ENCODE measurements around the gene TIMM10B. TPM values are rescaled to one million over a fixed set of nuclear protein-coding genes. Genes with fewer than 3 reads are reported as not detected.

The TIMM10B gene
- total RNA-seq, 1 donor from 2014 or later = 35.9 TPM

- DNase-seq (ENCODE audit: low spot score) = no peak
These were observed 11.7 kb upstream of the TIMM10B start for GRCh38 chr11:6469599-6469998.

- no peak for DNase-seq (ENCODE audit: low spot score)
These were observed 8.4 kb upstream of the TIMM10B start for GRCh38 chr11:6472934-6473333.

GRCh38 chr11:6473451-6474412, 7.6 kb upstream of the TIMM10B start, which contains the start of gene TRIM3:
Gene TRIM3 (minus strand): TSS chr11:6473941. CDS start chr11:6465695, 8,246 bp downstream.
- DNase-seq (ENCODE audit: low spot score) = peak; percentile 95

GRCh38 chr11:6474413-6474792, 6.9 kb upstream of the TIMM10B start:
- DNase-seq (ENCODE audit: low spot score) = no peak

GRCh38 chr11:6474806-6475500, 6.3 kb upstream of the TIMM10B start:
- no peak for DNase-seq (ENCODE audit: low spot score)

GRCh38 chr11:6475936-6476335, 5.4 kb upstream of the TIMM10B start:
- DNase-seq (ENCODE audit: low spot score) = no peak

GRCh38 chr11:6476571-6476970, 4.7 kb upstream of the TIMM10B start:
- no peak for DNase-seq (ENCODE audit: low spot score)

- DNase-seq (ENCODE audit: low spot score) = no peak
These were observed 894 bp upstream of the TIMM10B start for GRCh38 chr11:6480299-6480914.

GRCh38 chr11:6481924-6482275, 599 bp downstream of the TIMM10B start:
- DNase-seq (ENCODE audit: low spot score) = no peak

- DNase-seq (ENCODE audit: low spot score) = no peak
These were observed 1.1 kb downstream of the TIMM10B start for GRCh38 chr11:6482441-6482840.

GRCh38 chr11:6483015-6483414, 1.7 kb downstream of the TIMM10B start:
- DNase-seq (ENCODE audit: low spot score) = no peak

- DNase-seq (ENCODE audit: low spot score) = no peak
These were observed 4.4 kb downstream of the TIMM10B start for GRCh38 chr11:6485661-6486060.

GRCh38 chr11:6486256-6486655, 5.0 kb downstream of the TIMM10B start:
- no peak for DNase-seq (ENCODE audit: low spot score)

GRCh38 chr11:6486938-6487337, 5.6 kb downstream of the TIMM10B start:
- DNase-seq (ENCODE audit: low spot score) = no peak

- no peak for DNase-seq (ENCODE audit: low spot score)
These were observed 7.0 kb downstream of the TIMM10B start for GRCh38 chr11:6488342-6488741.

- no peak for DNase-seq (ENCODE audit: low spot score)
These were observed 7.5 kb downstream of the TIMM10B start for GRCh38 chr11:6488821-6489220.

- DNase-seq (ENCODE audit: low spot score) = no peak
These were observed 8.0 kb downstream of the TIMM10B start for GRCh38 chr11:6489306-6489705.

GRCh38 chr11:6497069-6497839, 16.0 kb downstream of the TIMM10B start, which contains the start of gene DNHD1:
Gene DNHD1 (plus strand): TSS chr11:6497280. CDS start chr11:6498216, 936 bp downstream.
- no peak for DNase-seq (ENCODE audit: low spot score)

- DNase-seq (ENCODE audit: low spot score) = no peak
These were observed 16.8 kb downstream of the TIMM10B start for GRCh38 chr11:6498121-6498520.

GRCh38 chr11:6498544-6498943, 17.2 kb downstream of the TIMM10B start:
- no peak for DNase-seq (ENCODE audit: low spot score)

- DNase-seq (ENCODE audit: low spot score) = no peak
These were observed 21.1 kb downstream of the TIMM10B start for GRCh38 chr11:6502382-6502781.

All from mesenteric fat pad (tissue), 1 donor.